Measurements from ENCODE around the gene ATF6.
A peak's percentile ranks its signal among the peaks of the same experiment; 100 is the strongest.

ATF6 gene

DNA sequence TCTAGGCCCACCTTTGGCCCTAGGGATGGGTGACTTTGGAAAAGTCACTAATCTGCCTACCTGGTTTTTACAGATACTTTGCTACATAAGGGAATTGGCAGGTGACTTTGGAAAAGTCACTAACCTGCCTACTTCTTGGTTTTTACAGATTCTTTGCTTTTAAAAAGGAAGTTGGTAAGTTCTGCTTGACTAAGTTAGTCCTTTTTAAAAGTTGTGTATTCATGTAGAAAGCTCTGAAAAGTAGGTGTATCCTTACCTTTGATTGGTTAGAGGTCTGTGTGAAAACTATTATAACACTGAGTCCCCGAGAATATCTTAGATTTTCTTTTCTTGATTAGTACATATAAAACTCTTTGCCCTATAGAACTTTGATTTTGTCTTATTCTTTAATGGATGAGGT is 12.4 kb downstream of the ATF6 start:
- ATAC-seq (replicated peaks) (no peak), DNase-seq (no peak)
- H3K36me3 Mint-ChIP-seq (ENCODE audit: insufficient read depth): peaks cover 30% of the 10 kb centered on the region
- no peak overlapping the region for H3K4me3 Mint-ChIP-seq
- no peak overlapping the region for H3K27ac Mint-ChIP-seq
- no peaks in the 10 kb centered on the region for H3K9me3 Mint-ChIP-seq
- no peaks in the 10 kb centered on the region for H3K27me3 Mint-ChIP-seq
- peaks cover 0 to 14% of the 10 kb centered on the region in 2 donors for H3K4me1 Mint-ChIP-seq (ENCODE audit: low read depth in 2 of 2)

DNA sequence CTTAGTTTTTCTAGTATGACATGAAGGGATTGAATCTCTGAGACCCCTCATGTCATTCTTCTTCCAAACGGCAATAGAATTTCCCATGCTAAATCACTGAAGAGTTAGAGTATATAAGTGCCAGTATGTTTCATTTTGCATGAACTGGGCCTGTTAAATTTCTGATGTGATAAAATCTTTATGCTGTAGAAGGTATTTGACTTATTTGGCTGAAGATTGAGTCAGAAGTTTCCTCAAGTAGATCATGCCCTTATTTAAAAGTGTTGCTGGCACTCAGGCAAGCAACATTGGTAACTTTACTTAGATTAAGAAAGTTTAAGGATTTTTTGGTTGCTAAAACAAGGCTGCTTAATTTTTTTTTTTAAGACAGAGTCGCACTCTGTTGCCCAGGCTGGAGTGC is 13.3 kb downstream of the ATF6 start:
- Mint-ChIP-seq H3K27ac (peak overlapping the region; percentile 10 to 71), H3K9me3 (no peaks in the 10 kb centered on the region), H3K4me1 (ENCODE audit: low read depth in 2 of 2) (peaks cover 0 to 8% of the 10 kb centered on the region in 2 donors), H3K27me3 (no peaks in the 10 kb centered on the region), H3K36me3 (ENCODE audit: insufficient read depth) (peaks cover 38% of the 10 kb centered on the region), H3K4me3 (no peak overlapping the region)
- DNase-seq (no peak), ATAC-seq (replicated peaks) (no peak)

DNA sequence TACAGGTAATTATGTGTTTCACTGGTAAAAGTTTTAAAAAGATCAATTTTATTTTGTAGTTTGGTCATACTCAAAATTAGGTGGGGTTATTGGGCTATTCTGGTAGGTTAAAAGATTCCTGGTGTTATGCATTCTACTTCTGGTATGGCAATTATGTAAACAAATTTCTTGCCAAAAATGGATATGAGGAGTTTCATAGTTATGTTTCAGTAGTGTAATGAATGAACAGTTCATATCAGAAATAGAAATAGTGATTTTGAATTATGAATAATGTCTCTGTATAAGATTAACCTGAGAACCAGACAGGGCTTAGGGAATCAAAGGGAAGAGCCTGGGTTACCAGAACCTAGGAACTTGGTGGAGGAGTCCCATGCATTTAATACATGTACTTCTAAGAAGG is 15.9 kb downstream of the ATF6 start:
- Mint-ChIP-seq H3K4me3 (no peak overlapping the region), H3K27me3 (no peaks in the 10 kb centered on the region), H3K4me1 (ENCODE audit: low read depth in 2 of 2) (peaks cover 0 to 12% of the 10 kb centered on the region in 2 donors), H3K9me3 (no peaks in the 10 kb centered on the region), H3K27ac (no peak overlapping the region), H3K36me3 (ENCODE audit: insufficient read depth) (peaks cover 49% of the 10 kb centered on the region)
- ATAC-seq (replicated peaks) (no peak), DNase-seq (no peak)

DNA sequence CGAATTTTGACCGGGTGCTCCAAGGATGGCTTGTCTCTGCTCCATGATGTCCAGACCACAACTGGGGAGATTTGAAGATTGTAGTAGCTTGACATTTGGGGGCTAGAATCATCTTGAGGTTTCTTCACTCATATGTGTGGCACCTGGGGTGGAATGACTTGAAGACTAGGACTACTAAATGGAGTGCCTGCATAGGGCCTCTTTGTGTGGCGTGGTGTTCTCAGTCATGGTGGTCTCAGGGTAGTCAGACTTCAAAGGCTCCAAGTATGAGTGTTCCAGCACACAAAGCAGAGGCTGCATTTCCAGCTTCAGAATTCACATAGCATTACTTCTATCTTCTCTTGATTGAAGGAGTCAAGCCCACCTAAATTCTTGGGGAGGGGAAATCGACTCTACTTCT is 16.8 kb downstream of the ATF6 start:
- H3K36me3 Mint-ChIP-seq (ENCODE audit: insufficient read depth): peaks cover 55% of the 10 kb centered on the region
- DNase-seq: no peak
- ATAC-seq (replicated peaks): no peak
- no peaks in the 10 kb centered on the region for H3K27me3 Mint-ChIP-seq
- H3K4me1 Mint-ChIP-seq (ENCODE audit: low read depth in 2 of 2): peaks cover 0 to 12% of the 10 kb centered on the region in 2 donors
- no peak overlapping the region for H3K4me3 Mint-ChIP-seq
- no peaks in the 10 kb centered on the region for H3K9me3 Mint-ChIP-seq
- no peak overlapping the region for H3K27ac Mint-ChIP-seq

DNA sequence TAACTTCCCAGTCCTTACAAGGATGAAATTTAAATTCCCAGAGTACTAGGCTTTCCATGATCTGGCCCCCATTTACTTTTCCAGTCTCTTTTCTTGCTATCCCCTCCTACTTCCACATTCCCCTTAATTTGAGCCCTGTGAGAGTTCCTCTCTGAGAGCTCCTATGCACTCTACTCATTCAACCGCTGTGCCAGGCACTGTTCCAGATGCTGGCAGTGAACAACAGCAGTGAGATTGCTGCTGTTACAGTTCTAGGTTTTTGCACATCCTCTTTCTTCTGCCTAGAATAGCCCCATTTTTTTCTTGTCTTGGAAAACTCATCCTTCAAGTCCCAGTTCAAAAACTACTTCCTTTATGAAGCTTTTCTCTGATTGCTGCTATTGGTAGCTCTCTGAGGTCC is 18.8 kb downstream of the ATF6 start:
- no peaks in the 10 kb centered on the region for H3K9me3 Mint-ChIP-seq
- no peaks in the 10 kb centered on the region for H3K27me3 Mint-ChIP-seq
- ATAC-seq (replicated peaks) (no peak), DNase-seq (no peak)
- peaks cover 57% of the 10 kb centered on the region for H3K36me3 Mint-ChIP-seq (ENCODE audit: insufficient read depth)
- no peak overlapping the region for H3K4me3 Mint-ChIP-seq
- H3K27ac Mint-ChIP-seq: no peak overlapping the region
- H3K4me1 Mint-ChIP-seq (ENCODE audit: low read depth in 2 of 2): peaks cover 0 to 8% of the 10 kb centered on the region in 2 donors

DNA sequence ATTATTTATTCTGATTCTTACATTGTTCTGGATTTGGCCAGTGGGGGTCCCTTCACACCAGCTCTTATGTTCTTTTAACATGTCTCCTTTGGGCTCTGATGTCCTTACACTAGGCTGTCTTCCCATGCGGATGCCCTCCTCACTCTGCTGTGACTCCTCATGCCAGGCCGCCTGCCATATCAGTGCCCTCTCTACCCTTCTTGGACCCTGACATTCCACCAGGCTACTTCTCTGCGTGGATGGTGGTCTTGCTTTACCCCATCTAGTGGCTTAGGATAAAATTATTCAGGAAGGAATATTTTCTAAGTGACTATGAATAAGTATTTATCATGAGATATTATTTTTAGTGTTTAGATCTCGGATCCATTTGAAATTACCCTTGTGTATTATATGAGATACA is 21.2 kb downstream of the ATF6 start:
- peaks cover 0 to 5% of the 10 kb centered on the region in 2 donors for H3K4me1 Mint-ChIP-seq (ENCODE audit: low read depth in 2 of 2)
- no peak overlapping the region for H3K27ac Mint-ChIP-seq
- ATAC-seq (replicated peaks) (no peak), DNase-seq (no peak)
- H3K9me3 Mint-ChIP-seq: no peaks in the 10 kb centered on the region
- no peaks in the 10 kb centered on the region for H3K27me3 Mint-ChIP-seq
- H3K36me3 Mint-ChIP-seq (ENCODE audit: insufficient read depth): peaks cover 60% of the 10 kb centered on the region
- no peak overlapping the region for H3K4me3 Mint-ChIP-seq

DNA sequence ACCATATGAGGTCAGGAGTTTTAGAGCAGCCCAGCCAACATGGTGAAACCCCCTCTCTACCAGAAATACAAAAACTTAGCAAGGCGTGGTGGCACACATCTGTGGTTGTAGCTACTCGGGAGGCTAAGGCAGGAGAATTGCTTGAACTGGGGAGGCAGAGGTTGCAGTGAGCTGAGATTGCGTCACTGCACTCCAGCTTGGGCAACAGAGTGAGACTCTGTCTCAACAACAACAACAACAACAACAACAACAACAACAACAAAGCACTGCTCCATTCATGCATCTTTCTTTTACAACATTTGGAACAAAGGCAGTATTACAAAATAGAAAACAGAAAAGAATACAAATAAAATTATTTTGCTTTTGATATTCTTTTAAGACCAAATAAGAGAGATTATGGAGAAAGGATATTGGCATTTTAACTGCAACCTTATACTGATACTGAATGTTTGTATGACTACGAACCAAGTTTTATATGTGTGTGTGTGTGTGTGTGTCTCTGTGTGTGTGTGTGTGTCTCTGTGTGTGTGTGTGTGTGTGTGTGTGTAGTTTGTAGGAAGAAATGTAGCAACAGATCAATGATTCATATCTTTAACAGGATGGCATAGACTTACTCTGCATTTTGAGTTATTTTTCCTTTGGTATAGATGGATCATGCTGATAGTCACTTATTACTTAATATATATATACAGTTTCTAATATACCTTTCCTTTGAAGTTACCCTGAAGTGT is 24.6 kb downstream of the ATF6 start:
- no peaks in the 10 kb centered on the region for H3K27me3 Mint-ChIP-seq
- H3K27ac Mint-ChIP-seq: no peak overlapping the region
- H3K9me3 Mint-ChIP-seq: no peaks in the 10 kb centered on the region
- DNase-seq (no peak), ATAC-seq (replicated peaks) (no peak)
- no peak overlapping the region for H3K4me3 Mint-ChIP-seq
- peaks cover 69% of the 10 kb centered on the region for H3K36me3 Mint-ChIP-seq (ENCODE audit: insufficient read depth)
- H3K4me1 Mint-ChIP-seq (ENCODE audit: low read depth in 2 of 2): peaks cover 2 to 7% of the 10 kb centered on the region in 2 donors

DNA sequence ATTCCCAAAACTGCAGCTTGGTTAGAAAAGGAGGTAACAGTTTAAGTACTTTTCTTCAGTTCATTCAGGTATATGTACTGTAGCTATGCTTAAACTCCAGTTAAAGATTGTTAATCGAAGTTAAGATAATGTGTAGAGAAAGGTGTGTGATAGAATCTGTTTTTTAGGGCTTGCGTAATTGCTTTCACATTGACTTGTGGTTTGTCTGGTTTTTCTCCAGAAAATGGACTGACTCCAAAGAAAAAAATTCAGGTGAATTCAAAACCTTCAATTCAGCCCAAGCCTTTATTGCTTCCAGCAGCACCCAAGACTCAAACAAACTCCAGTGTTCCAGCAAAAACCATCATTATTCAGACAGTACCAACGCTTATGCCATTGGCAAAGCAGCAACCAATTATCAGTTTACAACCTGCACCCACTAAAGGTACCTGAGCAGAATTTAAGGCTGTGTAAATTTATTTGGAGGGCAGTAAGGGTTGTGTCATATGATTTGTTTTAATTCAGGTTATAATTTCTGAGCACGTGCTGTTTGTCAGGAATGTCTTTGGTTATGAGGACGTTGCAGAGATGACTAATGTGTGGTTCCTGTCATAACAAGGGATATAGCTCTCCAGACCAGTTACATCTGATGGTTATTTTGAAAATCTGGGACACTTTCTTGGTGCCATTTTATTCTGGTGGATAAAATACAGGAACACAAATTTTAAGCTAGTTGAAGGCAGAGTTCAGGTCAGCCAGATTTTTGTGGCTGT is 26.0 kb downstream of the ATF6 start:
- Mint-ChIP-seq H3K4me3 (no peak overlapping the region), H3K4me1 (ENCODE audit: low read depth in 2 of 2) (peaks cover 2 to 3% of the 10 kb centered on the region in 2 donors), H3K9me3 (no peaks in the 10 kb centered on the region), H3K27me3 (no peaks in the 10 kb centered on the region), H3K27ac (no peak overlapping the region), H3K36me3 (ENCODE audit: insufficient read depth) (peaks cover 59% of the 10 kb centered on the region)
- DNase-seq: no peak
- ATAC-seq (replicated peaks): no peak

DNA sequence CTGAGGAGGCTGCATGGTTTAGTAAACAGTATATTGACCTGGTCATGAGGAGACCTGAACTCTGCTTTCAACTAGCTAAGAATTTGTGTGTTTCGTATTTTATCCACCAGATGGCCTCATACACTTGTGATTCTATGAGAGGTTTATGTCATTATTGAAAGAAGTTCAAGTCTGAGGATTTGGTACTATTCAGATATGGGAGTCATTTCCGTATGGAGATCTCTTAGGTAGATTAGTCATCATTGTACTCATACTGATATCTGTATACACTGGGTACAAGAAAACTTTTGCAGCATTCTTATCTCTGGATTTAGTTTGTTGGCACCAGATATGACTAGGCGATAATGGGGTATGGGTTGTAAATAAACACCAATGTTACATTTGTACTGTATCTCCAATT is 26.6 kb downstream of the ATF6 start:
- ATAC-seq (replicated peaks) (no peak), DNase-seq (peak in 1 of 3 experiments; percentile 6)
- Mint-ChIP-seq H3K27me3 (no peaks in the 10 kb centered on the region), H3K4me1 (ENCODE audit: low read depth in 2 of 2) (peaks cover 2 to 3% of the 10 kb centered on the region in 2 donors), H3K27ac (no peak overlapping the region), H3K4me3 (no peak overlapping the region), H3K36me3 (ENCODE audit: insufficient read depth) (peaks cover 58% of the 10 kb centered on the region), H3K9me3 (no peaks in the 10 kb centered on the region)

DNA sequence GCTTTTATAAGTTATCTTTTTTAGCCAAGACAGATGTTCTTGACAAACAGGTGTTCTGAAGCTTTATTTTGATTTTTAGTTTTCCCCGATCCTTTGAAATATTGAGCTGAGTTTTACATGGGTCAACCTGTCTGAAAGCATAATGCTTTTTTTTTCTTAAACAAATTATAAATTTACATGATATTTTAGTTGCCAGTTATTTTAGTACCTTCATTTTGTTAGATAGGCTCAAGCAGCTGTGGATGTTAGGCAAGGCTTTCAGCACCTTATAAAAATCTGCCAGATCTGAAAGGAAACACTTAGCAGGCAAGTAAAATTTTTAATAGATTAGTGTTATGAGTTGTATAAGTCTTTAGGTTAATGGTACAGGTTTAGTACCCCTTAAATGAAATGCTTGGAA is 33.7 kb downstream of the ATF6 start:
- DNase-seq (no peak), ATAC-seq (replicated peaks) (no peak)
- Mint-ChIP-seq H3K27me3 (no peaks in the 10 kb centered on the region), H3K36me3 (ENCODE audit: insufficient read depth) (peaks cover 48% of the 10 kb centered on the region), H3K27ac (no peak overlapping the region), H3K9me3 (no peaks in the 10 kb centered on the region), H3K4me3 (no peak overlapping the region), H3K4me1 (ENCODE audit: low read depth in 2 of 2) (no peaks in the 10 kb centered on the region)

DNA sequence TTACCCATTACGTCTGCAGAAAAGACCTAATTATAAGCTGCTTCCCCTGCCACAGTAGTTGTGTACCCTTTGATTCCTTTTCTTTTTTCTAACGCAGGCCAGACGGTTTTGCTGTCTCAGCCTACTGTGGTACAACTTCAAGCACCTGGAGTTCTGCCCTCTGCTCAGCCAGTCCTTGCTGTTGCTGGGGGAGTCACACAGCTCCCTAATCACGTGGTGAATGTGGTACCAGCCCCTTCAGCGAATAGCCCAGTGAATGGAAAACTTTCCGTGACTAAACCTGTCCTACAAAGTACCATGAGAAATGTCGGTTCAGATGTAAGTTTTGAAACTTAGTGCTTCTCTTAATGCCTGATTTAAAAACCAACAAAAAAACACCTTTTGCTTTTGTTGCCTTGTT is 35.8 kb downstream of the ATF6 start:
- peak overlapping the region in 1 of 2 donors; percentile 31 for H3K27ac Mint-ChIP-seq
- DNase-seq (no peak), ATAC-seq (replicated peaks) (no peak)
- peaks cover 2 to 6% of the 10 kb centered on the region in 2 donors for H3K4me1 Mint-ChIP-seq (ENCODE audit: low read depth in 2 of 2)
- peaks cover 51% of the 10 kb centered on the region for H3K36me3 Mint-ChIP-seq (ENCODE audit: insufficient read depth)
- H3K4me3 Mint-ChIP-seq: no peak overlapping the region
- no peaks in the 10 kb centered on the region for H3K27me3 Mint-ChIP-seq
- H3K9me3 Mint-ChIP-seq: no peaks in the 10 kb centered on the region

DNA sequence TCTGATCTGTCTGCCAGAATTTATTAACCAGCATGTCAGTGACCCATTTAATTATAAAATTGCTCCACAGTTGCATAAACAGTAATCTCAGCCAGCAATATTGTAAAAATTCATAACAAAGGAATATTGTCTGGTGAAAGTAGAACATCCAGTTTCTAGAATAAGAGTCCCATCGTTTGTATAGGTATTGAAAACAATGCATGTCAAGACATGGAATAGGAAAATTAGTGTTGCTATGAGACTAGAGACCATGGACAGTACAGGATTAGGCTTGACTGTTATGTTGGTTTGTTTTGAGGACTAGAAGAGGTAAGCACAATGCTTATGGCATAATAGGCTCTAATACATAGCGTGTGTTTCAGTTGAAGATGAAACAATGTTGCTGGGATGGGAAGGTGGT is 37.1 kb downstream of the ATF6 start:
- no peak for DNase-seq
- no peaks in the 10 kb centered on the region for H3K27me3 Mint-ChIP-seq
- peaks cover 2 to 6% of the 10 kb centered on the region in 2 donors for H3K4me1 Mint-ChIP-seq (ENCODE audit: low read depth in 2 of 2)
- H3K36me3 Mint-ChIP-seq (ENCODE audit: insufficient read depth): peaks cover 46% of the 10 kb centered on the region
- no peak overlapping the region for H3K27ac Mint-ChIP-seq
- no peak for ATAC-seq (replicated peaks)
- no peak overlapping the region for H3K4me3 Mint-ChIP-seq
- H3K9me3 Mint-ChIP-seq: no peaks in the 10 kb centered on the region

DNA sequence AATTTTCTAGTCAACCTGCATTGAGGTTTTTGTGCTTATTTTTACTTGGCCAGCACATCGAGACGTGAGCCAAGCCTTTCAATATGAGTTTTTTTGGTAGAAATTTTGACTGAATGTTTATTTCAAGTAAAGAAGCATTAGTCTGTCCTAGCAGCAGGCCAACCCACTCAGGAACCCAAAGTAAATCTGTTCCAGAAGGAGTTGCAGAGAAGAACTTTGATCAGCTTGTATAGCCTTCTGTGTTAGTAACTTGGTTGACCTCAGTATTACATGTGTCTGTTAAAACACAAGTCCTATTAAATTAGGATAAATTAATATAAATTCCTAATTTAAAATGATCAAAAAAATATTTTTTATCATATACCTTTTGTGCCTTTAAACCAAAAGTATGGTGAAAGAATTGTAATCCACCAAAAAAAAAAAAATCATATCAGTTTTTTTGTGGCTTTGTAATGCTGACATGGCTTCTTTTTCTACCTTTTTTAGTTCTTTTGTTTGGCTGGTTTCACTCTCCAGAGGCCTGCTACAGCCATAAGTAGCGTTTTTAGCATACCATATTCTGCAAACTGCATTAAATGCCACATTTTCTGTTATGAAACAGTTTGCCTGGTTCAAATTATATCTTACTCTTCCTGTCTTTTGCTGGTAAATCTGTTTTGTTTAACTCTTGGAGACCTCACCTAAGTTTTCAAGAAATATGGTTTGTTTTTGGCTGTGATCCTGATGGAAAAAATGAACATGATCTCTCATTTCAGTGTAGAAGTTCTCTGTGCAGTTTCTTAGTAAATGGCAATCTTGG is 39.5 kb downstream of the ATF6 start:
- Mint-ChIP-seq H3K4me3 (no peak overlapping the region), H3K36me3 (ENCODE audit: insufficient read depth) (peaks cover 34% of the 10 kb centered on the region), H3K27ac (peak overlapping the region in 1 of 2 donors; percentile 25), H3K9me3 (no peaks in the 10 kb centered on the region), H3K27me3 (no peaks in the 10 kb centered on the region), H3K4me1 (ENCODE audit: low read depth in 2 of 2) (peaks cover 2 to 6% of the 10 kb centered on the region in 2 donors)
- DNase-seq: no peak
- no peak for ATAC-seq (replicated peaks)
